DND-41 (cell line): Measurements from ENCODE around the gene FKBP2.

ENCODE experiments used
- ATAC-seq: fragments of 200-7000 bp; cut with Tn5 transposase; 3 replicates; pipeline ENCODE4 v1.9.1; 2021; ENCODE audit warnings: low read depth; ENCODE audit not compliant: insufficient read depth
- DNase-seq: peaks from one replicate; pipeline ENCODE4 v3.0.0-alpha.2; 2020
- H2AFZ ChIP-seq: 2 replicates; pipeline ENCODE4 v1.6.0; 2012; ENCODE audit warnings: low read depth, low read length
- H3K27ac ChIP-seq: 2 replicates; pipeline ENCODE4 v1.5.1; 2012; ENCODE audit warnings: low read length, inconsistent platforms
- H3K27me3 ChIP-seq: fragments of 200-600 bp; sonication (generic); 2 replicates; pipeline ENCODE4 v1.6.0; 2012; ENCODE audit warnings: low read length, mild to moderate bottlenecking, inconsistent platforms; ENCODE audit not compliant: insufficient read depth, poor library complexity
- H3K36me3 ChIP-seq: 2 replicates; pipeline ENCODE4 v1.5.1; 2012; ENCODE audit warnings: low read length, inconsistent platforms; ENCODE audit not compliant: insufficient read depth
- H3K4me1 ChIP-seq: 2 replicates; pipeline ENCODE4 v1.5.1; 2012; ENCODE audit warnings: mild to moderate bottlenecking, low read length; ENCODE audit not compliant: insufficient read depth
- H3K4me2 ChIP-seq: 2 replicates; pipeline ENCODE4 v1.6.0; 2012; ENCODE audit warnings: mild to moderate bottlenecking, moderate library complexity, low read length, inconsistent platforms; ENCODE audit not compliant: insufficient read depth
- H3K4me3 ChIP-seq, 2 experiments: fragments of 200-600 bp in 1 of 2; shearing (Covaris generic) in 1 of 2; 2 replicates each; pipeline ENCODE4 v1.5.1; 2012 to 2016; ENCODE audit warnings: inconsistent platforms in 2 of 2, low read length in 2 of 2, mild to moderate bottlenecking in 2 of 2, low read depth in 1 of 2, moderate library complexity in 1 of 2
- H3K79me2 ChIP-seq: 2 replicates; pipeline ENCODE4 v1.6.0; 2012; ENCODE audit warnings: low read length, inconsistent platforms; ENCODE audit not compliant: insufficient read depth
- H3K9ac ChIP-seq: 2 replicates; pipeline ENCODE4 v1.6.0; 2012; ENCODE audit warnings: low read depth, mild to moderate bottlenecking, inconsistent platforms, low read length, moderate library complexity
- H3K9me3 ChIP-seq: 2 replicates; pipeline ENCODE4 v1.5.1; 2012; ENCODE audit warnings: low read length, moderate library complexity, mild to moderate bottlenecking, inconsistent platforms; ENCODE audit not compliant: insufficient read depth, severe bottlenecking
- H4K20me1 ChIP-seq: 2 replicates; pipeline ENCODE4 v1.6.0; 2012; ENCODE audit warnings: low read length; ENCODE audit not compliant: insufficient read depth
- CTCF ChIP-seq: IDR thresholded peaks from 2 replicates; pipeline ENCODE4 v1.5.1; 2012; ENCODE audit warnings: borderline replicate concordance, low read length, moderate library complexity, mild to moderate bottlenecking; ENCODE audit not compliant: poor library complexity, severe bottlenecking; ENCODE audit errors: extremely low read depth
- EZH2 ChIP-seq: IDR thresholded peaks from 3 replicates; pipeline ENCODE4 v1.6.1; 2012; ENCODE audit warnings: borderline replicate concordance, low read depth, mild to moderate bottlenecking, moderate library complexity, low read length, inconsistent platforms; ENCODE audit not compliant: severe bottlenecking

Gene FKBP2

GRCh38 chr11:64290352-64291261, 49.7 kb downstream of the FKBP2 start:
- no peak overlapping the region for H3K4me3 ChIP-seq
- TF ChIP-seq EZH2 (no peak), CTCF (no peak)

GRCh38 chr11:64291262-64291751, 50.4 kb downstream of the FKBP2 start, which contains the start of gene KCNK4:
TSS of gene KCNK4 (plus strand) at chr11:64291302. CDS start at chr11:64293019, 1,717 bp downstream.
- DNase-seq (no peak), ATAC-seq (no peak)
- no peak within 1 kb of the TSS for H3K27ac ChIP-seq
- TF ChIP-seq CTCF = no peak
- TF ChIP-seq EZH2 = no peak
- no peaks in the 10 kb centered on the region; the same call in 1 of the 2 replicates for H4K20me1 ChIP-seq
- H3K36me3 ChIP-seq = 0 out of 2 replicates have a peak, but pooled peaks cover 2% of the 10 kb centered on the region
- H3K4me3 ChIP-seq = no peak within 1 kb of the TSS
- H3K4me2 ChIP-seq = no peak within 1 kb of the TSS
- peaks cover 17% of the 10 kb centered on the region for H3K4me1 ChIP-seq
- no peak within 1 kb of the TSS for H3K9ac ChIP-seq
- peaks cover 3% of the 10 kb centered on the region for H3K27me3 ChIP-seq
- 0 out of 2 replicates have a peak, but pooled peaks cover 4% of the 10 kb centered on the region for H3K79me2 ChIP-seq
- H2AFZ ChIP-seq = no peak within 1 kb of the TSS
- H3K9me3 ChIP-seq = no peaks in the 10 kb centered on the region

More at GRCh38 chr11:64290352-64291261, 49.7 kb downstream of the FKBP2 start:
- Histone ChIP-seq H3K9ac (no peak overlapping the region), H3K27me3 (no peaks in the 10 kb centered on the region), H3K9me3 (no peaks in the 10 kb centered on the region), H3K4me1 (peaks cover 22% of the 10 kb centered on the region), H3K79me2 (peaks cover 8% of the 10 kb centered on the region; the same call in 1 of the 2 replicates), H3K36me3 (0 out of 2 replicates have a peak, but pooled peaks cover 2% of the 10 kb centered on the region), H2AFZ (no peak overlapping the region), H4K20me1 (no peaks in the 10 kb centered on the region; the same call in 1 of the 2 replicates), H3K4me2 (no peak overlapping the region), H3K27ac (no peak overlapping the region)
- DNase-seq = no peak
- no peak for ATAC-seq

GRCh38 chr11:64291752-64292459, 51.0 kb downstream of the FKBP2 start:
- DNase-seq (no peak), ATAC-seq (no peak)
- Histone ChIP-seq H3K9me3 (no peaks in the 10 kb centered on the region), H4K20me1 (no peaks in the 10 kb centered on the region; the same call in 1 of the 2 replicates), H3K9ac (no peak overlapping the region), H3K4me1 (peaks cover 11% of the 10 kb centered on the region), H3K27ac (no peak overlapping the region), H3K4me2 (no peak overlapping the region), H3K79me2 (0 out of 2 replicates have a peak, but pooled peaks cover 2% of the 10 kb centered on the region), H3K27me3 (peaks cover 6% of the 10 kb centered on the region), H2AFZ (no peak overlapping the region), H3K4me3 (no peak overlapping the region), H3K36me3 (0 out of 2 replicates have a peak, but pooled peaks cover 2% of the 10 kb centered on the region)
- no peak for TF ChIP-seq EZH2
- TF ChIP-seq CTCF = no peak
